Stimulated activated CD8-positive, alpha-beta memory T cell treated with anti-CD3 and anti-CD28 coated beads, Interleukin-7, amount 100 ng/mL, for 4 hours (primary cell): ENCODE data around the gene TNFRSF8.
"Not testable (repeated sequence)": the region's sequence is repeated elsewhere in the genome, so short reads cannot be mapped to it uniquely, and the experiment has no call there.

Experiments used
- DNase-seq, 2 donors: peaks; one replicate each; pipeline ENCODE4 v3.0.0-alpha.2; 2020; ENCODE audit warnings: low read depth in 2 of 2

Gene TNFRSF8

GRCh38 chr1:12085643-12086260 lies 22.6 kb downstream of the TNFRSF8 start:
- no peak for DNase-seq

- DNase-seq = peak in 1 of 2 donors; percentile 44
These were observed 24.8 kb downstream of the TNFRSF8 start for GRCh38 chr1:12087797-12088314.

- peak in 1 of 2 donors; percentile 45 for DNase-seq
These were observed 25.5 kb downstream of the TNFRSF8 start for GRCh38 chr1:12088607-12089006.

GRCh38 chr1:12090326-12090725 lies 27.2 kb downstream of the TNFRSF8 start:
- no peak for DNase-seq

GRCh38 chr1:12091191-12091590 lies 28.1 kb downstream of the TNFRSF8 start:
- DNase-seq = no peak

- no peak for DNase-seq
These were observed 31.1 kb downstream of the TNFRSF8 start for GRCh38 chr1:12094180-12094579.

GRCh38 chr1:12095452-12096263 lies 32.6 kb downstream of the TNFRSF8 start:
- no peak for DNase-seq

- DNase-seq = no peak
These were observed 33.5 kb downstream of the TNFRSF8 start for GRCh38 chr1:12096615-12097014.

GRCh38 chr1:12097321-12097720 lies 34.2 kb downstream of the TNFRSF8 start:
- no peak for DNase-seq

GRCh38 chr1:12098786-12099185 lies 35.7 kb downstream of the TNFRSF8 start:
- DNase-seq = no peak

- DNase-seq = no peak
These were observed 36.5 kb downstream of the TNFRSF8 start for GRCh38 chr1:12099610-12100009.

- DNase-seq = no peak
These were observed 37.0 kb downstream of the TNFRSF8 start for GRCh38 chr1:12100071-12100470.

GRCh38 chr1:12101120-12101519 lies 38.0 kb downstream of the TNFRSF8 start:
- DNase-seq = not testable (repeated sequence)

GRCh38 chr1:12102066-12102465 lies 39.0 kb downstream of the TNFRSF8 start:
- DNase-seq = no peak

GRCh38 chr1:12104417-12104816 lies 41.3 kb downstream of the TNFRSF8 start:
- no peak for DNase-seq

GRCh38 chr1:12106153-12106552 lies 43.0 kb downstream of the TNFRSF8 start:
- no peak for DNase-seq

- DNase-seq = not testable (repeated sequence)
These were observed 43.8 kb downstream of the TNFRSF8 start for GRCh38 chr1:12106861-12107260.

GRCh38 chr1:12107718-12108117 lies 44.6 kb downstream of the TNFRSF8 start:
- DNase-seq = no peak

- DNase-seq = no peak
These were observed 46.8 kb downstream of the TNFRSF8 start for GRCh38 chr1:12109901-12110300.

- no peak for DNase-seq
These were observed 48.6 kb downstream of the TNFRSF8 start for GRCh38 chr1:12111741-12112140.

GRCh38 chr1:12112711-12113161 lies 49.6 kb downstream of the TNFRSF8 start:
- DNase-seq = no peak

GRCh38 chr1:12113433-12114339 lies 50.6 kb downstream of the TNFRSF8 start:
- no peak for DNase-seq
